Endothelial cell (in vitro differentiated cells): ENCODE results near the gene NUPR1. TPM values are rescaled to one million over a fixed set of nuclear protein-coding genes. Genes with fewer than 3 reads are reported as not detected.
A peak's percentile ranks its signal among the peaks of the same experiment; 100 is the strongest.

Experiments
- DNase-seq: peaks from one replicate; pipeline ENCODE4 v3.0.0; 2021; ENCODE audit warnings: low spot score
- H3K27ac Mint-ChIP-seq: one replicate; pipeline ENCODE4 v1.8.0; 2021; ENCODE audit warnings: mixed read lengths, inconsistent platforms; ENCODE audit not compliant: unreplicated experiment
- H3K27me3 Mint-ChIP-seq: one replicate; pipeline ENCODE4 v1.8.0; 2021; ENCODE audit warnings: mild to moderate bottlenecking, moderate library complexity, mixed read lengths, inconsistent platforms; ENCODE audit not compliant: unreplicated experiment
- H3K36me3 Mint-ChIP-seq: one replicate; pipeline ENCODE4 v1.8.0; 2021; ENCODE audit warnings: mild to moderate bottlenecking, low read depth, mixed read lengths, inconsistent platforms; ENCODE audit not compliant: unreplicated experiment
- H3K4me1 Mint-ChIP-seq: one replicate; pipeline ENCODE4 v1.8.0; 2021; ENCODE audit warnings: mild to moderate bottlenecking, mixed read lengths, inconsistent platforms; ENCODE audit not compliant: unreplicated experiment
- H3K4me3 Mint-ChIP-seq: one replicate; pipeline ENCODE4 v1.8.0; 2021; ENCODE audit warnings: mild to moderate bottlenecking, mixed read lengths, inconsistent platforms; ENCODE audit not compliant: unreplicated experiment
- H3K9me3 Mint-ChIP-seq: one replicate; pipeline ENCODE4 v1.8.0; 2021; ENCODE audit warnings: mixed read lengths, inconsistent platforms; ENCODE audit not compliant: unreplicated experiment
- total RNA-seq: library from RNA; stranded (reverse); fragmentation: NEBNext Ultra II Directional; extraction: Animal tissue kit (Norgen Biotek cat#: 25700); gene quantifications from one replicate; pipeline ENCODE4 v1.2.1, GENCODE V29; 2021; ENCODE audit not compliant: unreplicated experiment
- TF ChIP-seq, protein P1 (sequence below): fragments of 200-600 bp; sonication (generic); IDR thresholded peaks from one replicate; pipeline ENCODE4 v1.5.0; 2021; ENCODE audit warnings: antibody characterized with exemption; ENCODE audit not compliant: unreplicated experiment

NUPR1 gene
- total RNA-seq, 1 donor from 2014 or later = not detected

DNA sequence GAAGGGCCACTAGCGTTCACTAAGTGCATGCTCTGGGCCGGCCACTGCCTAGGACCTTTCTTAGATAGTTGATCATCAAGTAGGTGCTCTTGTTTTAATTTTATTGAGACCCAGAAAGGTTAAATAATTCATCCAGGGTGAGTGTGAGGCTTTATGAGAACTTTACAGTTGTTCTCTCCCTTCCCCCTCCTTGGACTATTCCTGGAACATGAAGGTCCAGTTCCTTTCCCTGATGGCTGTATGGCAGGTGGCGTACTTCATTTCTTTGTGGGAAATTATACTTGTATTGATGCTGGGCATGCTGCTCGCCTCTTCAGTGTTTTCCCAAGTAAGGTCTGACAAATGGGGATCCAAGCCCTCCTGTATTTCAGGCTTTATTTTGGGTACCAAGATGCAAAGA, 23.4 kb upstream of the NUPR1 start:
- peaks cover 9% of the 10 kb centered on the region for H3K4me1 Mint-ChIP-seq
- peaks cover under 1% of the 10 kb centered on the region for H3K9me3 Mint-ChIP-seq
- TF ChIP-seq, protein P1, sequence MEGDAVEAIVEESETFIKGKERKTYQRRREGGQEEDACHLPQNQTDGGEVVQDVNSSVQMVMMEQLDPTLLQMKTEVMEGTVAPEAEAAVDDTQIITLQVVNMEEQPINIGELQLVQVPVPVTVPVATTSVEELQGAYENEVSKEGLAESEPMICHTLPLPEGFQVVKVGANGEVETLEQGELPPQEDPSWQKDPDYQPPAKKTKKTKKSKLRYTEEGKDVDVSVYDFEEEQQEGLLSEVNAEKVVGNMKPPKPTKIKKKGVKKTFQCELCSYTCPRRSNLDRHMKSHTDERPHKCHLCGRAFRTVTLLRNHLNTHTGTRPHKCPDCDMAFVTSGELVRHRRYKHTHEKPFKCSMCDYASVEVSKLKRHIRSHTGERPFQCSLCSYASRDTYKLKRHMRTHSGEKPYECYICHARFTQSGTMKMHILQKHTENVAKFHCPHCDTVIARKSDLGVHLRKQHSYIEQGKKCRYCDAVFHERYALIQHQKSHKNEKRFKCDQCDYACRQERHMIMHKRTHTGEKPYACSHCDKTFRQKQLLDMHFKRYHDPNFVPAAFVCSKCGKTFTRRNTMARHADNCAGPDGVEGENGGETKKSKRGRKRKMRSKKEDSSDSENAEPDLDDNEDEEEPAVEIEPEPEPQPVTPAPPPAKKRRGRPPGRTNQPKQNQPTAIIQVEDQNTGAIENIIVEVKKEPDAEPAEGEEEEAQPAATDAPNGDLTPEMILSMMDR = no peak

DNA sequence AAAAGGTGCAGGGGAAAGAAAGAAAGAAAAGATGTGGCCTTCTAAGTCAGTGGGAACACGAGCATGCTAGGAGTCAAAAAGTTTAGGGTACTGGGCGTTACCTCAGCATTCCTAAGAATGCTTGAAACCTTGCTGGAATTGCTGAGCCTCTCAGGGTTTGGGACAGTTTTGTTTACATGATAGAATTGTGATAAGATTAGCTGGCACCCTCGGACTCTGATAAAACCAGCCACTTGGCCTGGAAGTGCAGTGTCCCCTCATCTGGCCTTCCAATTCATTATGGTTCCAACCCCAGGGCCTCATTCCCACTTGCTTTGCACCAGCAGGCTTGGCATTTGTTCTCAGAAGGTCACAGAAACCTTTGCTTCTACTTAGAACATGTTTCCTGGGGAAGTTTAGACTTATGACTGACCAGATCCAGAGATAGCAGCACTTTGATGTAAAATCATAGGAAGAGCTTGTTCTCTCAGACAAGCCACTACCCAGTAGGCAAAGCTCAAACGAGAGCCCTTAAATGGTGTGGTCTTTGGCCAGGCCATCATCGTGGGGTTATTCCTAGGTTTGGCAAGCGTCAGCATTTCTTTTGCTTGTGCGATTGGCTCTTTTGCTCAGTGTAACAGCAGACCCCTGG, 22.9 kb upstream of the NUPR1 start:
- peaks cover 19% of the 10 kb centered on the region for H3K36me3 Mint-ChIP-seq
- H3K9me3 Mint-ChIP-seq = no peaks in the 10 kb centered on the region
- H3K4me1 Mint-ChIP-seq = peaks cover 9% of the 10 kb centered on the region
- H3K27ac Mint-ChIP-seq = no peak overlapping the region
- no peak for DNase-seq
- TF ChIP-seq, protein P1 = no peak
- H3K27me3 Mint-ChIP-seq = no peaks in the 10 kb centered on the region
- H3K4me3 Mint-ChIP-seq = no peak overlapping the region

More for the DNA sequence above, 23.4 kb upstream of the NUPR1 start:
- no peak for DNase-seq
- no peaks in the 10 kb centered on the region for H3K27me3 Mint-ChIP-seq
- peaks cover 21% of the 10 kb centered on the region for H3K36me3 Mint-ChIP-seq
- H3K27ac Mint-ChIP-seq = no peak overlapping the region
- no peak overlapping the region for H3K4me3 Mint-ChIP-seq

DNA sequence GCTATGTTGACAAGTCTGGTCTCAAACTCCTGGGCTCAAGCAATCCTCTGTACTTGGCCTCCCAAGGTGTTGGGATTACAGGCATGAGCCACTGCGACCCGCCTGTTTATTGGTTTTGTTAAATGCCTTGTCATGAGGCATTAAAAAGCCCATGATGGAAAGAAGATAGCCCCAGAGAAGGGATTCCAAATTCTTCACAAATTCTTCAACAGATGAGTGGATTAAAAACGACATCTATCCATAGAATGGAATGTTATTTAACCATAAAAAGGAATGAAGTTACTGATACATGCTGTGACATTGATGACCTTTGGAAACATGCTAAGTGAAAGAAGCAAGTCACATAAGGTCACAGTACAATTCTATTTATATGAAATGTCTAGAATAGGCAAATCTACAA, 19.7 kb upstream of the NUPR1 start:
- Mint-ChIP-seq H3K27ac (no peak overlapping the region), H3K4me3 (peak overlapping the region; percentile 10), H3K4me1 (peaks cover 14% of the 10 kb centered on the region), H3K9me3 (no peaks in the 10 kb centered on the region), H3K27me3 (peaks cover 1% of the 10 kb centered on the region), H3K36me3 (peaks cover 11% of the 10 kb centered on the region)
- DNase-seq = no peak
- TF ChIP-seq, protein P1 = no peak

DNA sequence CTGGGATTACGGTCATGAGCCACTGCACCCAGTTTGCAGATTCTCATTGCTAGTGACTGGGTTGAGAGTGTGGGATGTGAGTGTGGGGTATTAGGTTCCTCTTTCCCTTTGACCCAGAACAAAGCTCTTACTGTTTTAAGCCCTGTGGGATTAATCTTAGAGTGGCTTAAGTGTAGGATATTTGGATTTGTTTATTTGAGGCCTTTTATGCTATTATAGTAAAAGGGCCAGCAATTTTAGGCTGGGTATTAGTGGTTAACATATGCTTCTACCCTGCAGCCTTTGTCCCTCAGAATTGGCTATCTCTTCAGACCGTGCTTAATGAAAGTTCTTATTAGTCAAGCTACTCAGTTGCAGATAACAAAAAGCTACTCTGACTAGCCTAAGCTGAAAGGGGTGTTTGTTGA, 18.1 kb upstream of the NUPR1 start:
- Mint-ChIP-seq H3K27ac (no peak overlapping the region), H3K36me3 (peaks cover 11% of the 10 kb centered on the region), H3K9me3 (no peaks in the 10 kb centered on the region), H3K4me1 (peaks cover 12% of the 10 kb centered on the region), H3K4me3 (no peak overlapping the region), H3K27me3 (peaks cover 1% of the 10 kb centered on the region)
- DNase-seq = no peak
- TF ChIP-seq, protein P1 = no peak

DNA sequence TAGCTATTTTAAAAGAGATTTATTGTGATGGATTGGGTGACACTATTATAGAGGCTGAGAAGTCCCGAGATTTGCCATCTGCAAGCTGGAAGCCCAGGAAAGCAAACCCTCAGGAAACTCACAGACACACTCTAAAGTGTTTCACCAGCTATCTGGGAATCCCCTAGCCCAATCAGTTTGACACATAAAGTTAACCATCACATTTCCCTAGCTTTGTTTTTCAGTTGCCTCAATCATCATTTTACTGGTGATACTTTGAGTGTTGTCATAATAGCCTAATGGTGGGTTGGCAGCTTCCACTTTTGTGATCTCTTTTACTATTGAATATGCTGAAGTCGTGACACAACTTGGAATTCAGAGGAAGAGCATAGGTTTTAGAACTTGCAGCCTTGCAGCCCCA, 16.8 kb upstream of the NUPR1 start:
- Mint-ChIP-seq H3K4me3 (no peak overlapping the region), H3K27ac (no peak overlapping the region), H3K9me3 (no peaks in the 10 kb centered on the region), H3K27me3 (peaks cover 1% of the 10 kb centered on the region), H3K4me1 (peaks cover 5% of the 10 kb centered on the region), H3K36me3 (peaks cover 11% of the 10 kb centered on the region)
- DNase-seq = no peak
- TF ChIP-seq, protein P1 = no peak
